ENCODE results near the gene WNT2B. TPM values are rescaled to one million over a fixed set of nuclear protein-coding genes. Genes with fewer than 3 reads are reported as not detected.

The WNT2B gene
- total and polyA plus RNA-seq, 2 donors (not counting 3 experiments of a cell fraction or from before 2014, with no cell fraction given): 1.5 to 3.6 TPM

DNA sequence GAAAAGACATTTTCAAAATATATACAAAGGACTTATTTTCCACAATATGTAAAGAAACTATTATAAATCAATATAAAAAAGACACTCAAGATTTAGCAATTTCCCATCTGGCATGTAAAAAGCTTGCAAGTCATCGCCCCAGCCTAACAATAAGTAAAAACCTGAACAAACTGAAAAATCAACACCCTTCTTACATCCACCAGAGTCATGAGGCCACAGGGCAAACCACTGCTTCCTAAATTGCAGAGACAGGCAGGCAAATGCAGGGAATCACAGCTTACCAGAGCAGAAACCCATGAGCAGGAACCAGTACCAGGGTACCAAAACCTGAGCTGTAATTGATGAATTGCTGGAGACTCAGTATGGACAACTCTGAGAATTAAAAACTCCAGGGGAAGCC, 16.7 kb upstream of the WNT2B start:
- no peak for DNase-seq (ENCODE audit: low read depth, low spot score)
- no peak overlapping the region for H3K9ac ChIP-seq (replicated peaks; ENCODE audit: extremely low read depth, insufficient read depth, low read length)
- no peaks in the 10 kb centered on the region for H4K20me1 ChIP-seq (replicated peaks; ENCODE audit: control insufficient read depth, extremely low read depth, insufficient read depth, low read length)
- no peaks in the 10 kb centered on the region for H3K4me1 ChIP-seq (ENCODE audit: control insufficient read depth, extremely low read depth, insufficient read depth, low read length)
- ChIA-PET CTCF (interaction anchor here (1.2 to 3.2 kb wide), 3 partner anchors 10 to 47 kb away, joined by 3 to 18 read pairs (median 6); no protein-coding TSS in a partner anchor), POLR2A (no interaction called here)
- no peaks in the 10 kb centered on the region for H3K9me3 ChIP-seq (replicated peaks; ENCODE audit: control insufficient read depth, insufficient read depth, low read length)
- no peak overlapping the region for H3K27ac ChIP-seq (ENCODE audit: insufficient read depth, low read depth, low read length)
- TF ChIP-seq EZH2 (IDR thresholded peaks at IDR 0.05; ENCODE audit: borderline replicate concordance, low read depth, low read length, severe bottlenecking): no peak
- TF ChIP-seq, protein P1, sequence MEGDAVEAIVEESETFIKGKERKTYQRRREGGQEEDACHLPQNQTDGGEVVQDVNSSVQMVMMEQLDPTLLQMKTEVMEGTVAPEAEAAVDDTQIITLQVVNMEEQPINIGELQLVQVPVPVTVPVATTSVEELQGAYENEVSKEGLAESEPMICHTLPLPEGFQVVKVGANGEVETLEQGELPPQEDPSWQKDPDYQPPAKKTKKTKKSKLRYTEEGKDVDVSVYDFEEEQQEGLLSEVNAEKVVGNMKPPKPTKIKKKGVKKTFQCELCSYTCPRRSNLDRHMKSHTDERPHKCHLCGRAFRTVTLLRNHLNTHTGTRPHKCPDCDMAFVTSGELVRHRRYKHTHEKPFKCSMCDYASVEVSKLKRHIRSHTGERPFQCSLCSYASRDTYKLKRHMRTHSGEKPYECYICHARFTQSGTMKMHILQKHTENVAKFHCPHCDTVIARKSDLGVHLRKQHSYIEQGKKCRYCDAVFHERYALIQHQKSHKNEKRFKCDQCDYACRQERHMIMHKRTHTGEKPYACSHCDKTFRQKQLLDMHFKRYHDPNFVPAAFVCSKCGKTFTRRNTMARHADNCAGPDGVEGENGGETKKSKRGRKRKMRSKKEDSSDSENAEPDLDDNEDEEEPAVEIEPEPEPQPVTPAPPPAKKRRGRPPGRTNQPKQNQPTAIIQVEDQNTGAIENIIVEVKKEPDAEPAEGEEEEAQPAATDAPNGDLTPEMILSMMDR (IDR thresholded peaks at IDR 0.05; ENCODE audit: extremely low read depth in 1 of 2, insufficient read depth in 1 of 2, low read depth in 1 of 2, low read length in 2 of 2): no peak
- TF ChIP-seq FOS (IDR thresholded peaks at IDR 0.05; ENCODE audit: borderline replicate concordance, insufficient read depth, low read length): no peak
- no peak for TF ChIP-seq MYC (IDR thresholded peaks at IDR 0.05; ENCODE audit: low read depth, low read length)
- TF ChIP-seq POLR2A (IDR thresholded peaks at IDR 0.05; ENCODE audit: low read depth, low read length): no peak
- TF ChIP-seq JUN (IDR thresholded peaks at IDR 0.05; ENCODE audit: borderline replicate concordance, insufficient read depth, insufficient read length, low read depth): no peak
- no peak for TF ChIP-seq POLR2AphosphoS5 (IDR thresholded peaks at IDR 0.05; ENCODE audit: insufficient read depth, low read depth, low read length)
- no peak for TF ChIP-seq MAX (IDR thresholded peaks at IDR 0.05; ENCODE audit: insufficient read depth, insufficient read length)
- TF ChIP-seq GATA2 (IDR thresholded peaks at IDR 0.05; ENCODE audit: insufficient read depth, insufficient read length, low read depth, low read length): no peak
- H3K4me3 ChIP-seq (replicated peaks in 1 of 3; ENCODE audit: insufficient read depth in 1 of 3, low read depth in 1 of 3, low read length in 3 of 3): no peak overlapping the region
- no peaks in the 10 kb centered on the region for H3K27me3 ChIP-seq (ENCODE audit: control insufficient read depth in 2 of 2, insufficient read depth in 2 of 2, low read length in 2 of 2)
- no peaks in the 10 kb centered on the region for H3K9me1 ChIP-seq (replicated peaks; ENCODE audit: control insufficient read depth, extremely low read depth, insufficient read depth, low read length)
- dilution Hi-C loops (cut with MboI; ENCODE audit: extremely low pct_ligation_motif_present, low sequenced_read_pairs): no loop called here
- no TSS peak for BruUV-seq (replicated peaks)
- no peak for FAIRE-seq
- intact Hi-C loops (cut with micrococcal nuclease): no loop called here
- no peak overlapping the region for H2AFZ ChIP-seq (ENCODE audit: low read depth, low read length)
- no peak overlapping the region for H3K4me2 ChIP-seq (ENCODE audit: insufficient read depth, low read length)
- H3K79me2 ChIP-seq (ENCODE audit: control insufficient read depth, insufficient read depth, low read length): no peaks in the 10 kb centered on the region
- no peaks in the 10 kb centered on the region for H3K36me3 ChIP-seq (ENCODE audit: control insufficient read depth in 2 of 2, extremely low read depth in 1 of 2, insufficient read depth in 2 of 2, low read length in 2 of 2)
